HG03095 (cell line): Measurements from ENCODE around the gene RNASEH2B.
A peak's percentile ranks its signal among the peaks of the same experiment; 100 is the strongest.

Experiments used
- ATAC-seq: cut with Tn5 transposase; IDR thresholded peaks from one replicate; pipeline ENCODE4 v1.9.1; 2021; ENCODE audit warnings: moderate library complexity; ENCODE audit not compliant: unreplicated experiment

Gene RNASEH2B, protein sequence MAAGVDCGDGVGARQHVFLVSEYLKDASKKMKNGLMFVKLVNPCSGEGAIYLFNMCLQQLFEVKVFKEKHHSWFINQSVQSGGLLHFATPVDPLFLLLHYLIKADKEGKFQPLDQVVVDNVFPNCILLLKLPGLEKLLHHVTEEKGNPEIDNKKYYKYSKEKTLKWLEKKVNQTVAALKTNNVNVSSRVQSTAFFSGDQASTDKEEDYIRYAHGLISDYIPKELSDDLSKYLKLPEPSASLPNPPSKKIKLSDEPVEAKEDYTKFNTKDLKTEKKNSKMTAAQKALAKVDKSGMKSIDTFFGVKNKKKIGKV

DNA sequence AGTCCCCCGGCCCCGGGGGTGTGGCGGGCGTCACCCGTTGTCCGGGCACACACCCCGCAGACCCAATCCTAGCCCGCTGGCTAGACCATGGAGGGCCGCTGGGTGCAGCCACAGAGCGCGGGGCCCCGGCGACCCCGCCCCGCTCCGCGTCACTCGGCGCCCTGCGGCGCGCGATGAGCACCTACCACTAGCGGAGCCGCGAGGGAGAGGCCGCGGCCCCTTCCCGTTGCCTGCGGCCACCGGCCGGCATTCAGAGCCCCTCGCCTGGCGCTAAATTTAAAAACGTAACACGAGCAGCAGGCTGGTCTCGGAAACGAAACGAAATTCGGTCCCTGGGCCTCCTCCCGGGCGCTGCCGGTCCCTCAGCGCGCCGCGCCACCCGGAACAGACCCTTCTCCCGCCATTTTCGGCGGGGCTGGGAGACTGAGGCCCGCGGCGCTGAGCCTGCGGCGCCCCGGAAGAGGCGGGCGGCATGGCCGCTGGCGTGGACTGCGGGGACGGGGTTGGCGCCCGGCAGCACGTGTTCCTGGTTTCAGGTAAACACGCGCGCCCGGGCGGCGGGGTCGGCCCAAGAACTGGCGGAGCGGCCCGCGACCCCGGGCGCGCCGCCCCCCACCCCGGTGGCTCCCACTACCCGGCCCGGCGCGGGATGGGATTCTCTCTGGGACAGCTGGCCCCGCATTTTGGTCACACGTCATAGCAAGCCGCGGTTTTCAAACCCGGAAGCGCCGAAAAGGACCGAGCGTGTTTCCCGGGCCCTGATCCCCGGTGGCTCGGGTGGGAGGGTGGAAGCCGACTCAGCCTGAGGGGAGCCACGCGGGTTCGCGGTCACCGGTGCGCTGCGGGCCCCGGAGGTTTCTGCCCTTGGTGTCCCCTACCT is at the start of gene RNASEH2B:
Gene RNASEH2B (plus strand): TSS at position 187 of the 880 bp plus-strand sequence. CDS start 286 bp downstream, at position 473.
- ATAC-seq: peak; percentile 65

DNA sequence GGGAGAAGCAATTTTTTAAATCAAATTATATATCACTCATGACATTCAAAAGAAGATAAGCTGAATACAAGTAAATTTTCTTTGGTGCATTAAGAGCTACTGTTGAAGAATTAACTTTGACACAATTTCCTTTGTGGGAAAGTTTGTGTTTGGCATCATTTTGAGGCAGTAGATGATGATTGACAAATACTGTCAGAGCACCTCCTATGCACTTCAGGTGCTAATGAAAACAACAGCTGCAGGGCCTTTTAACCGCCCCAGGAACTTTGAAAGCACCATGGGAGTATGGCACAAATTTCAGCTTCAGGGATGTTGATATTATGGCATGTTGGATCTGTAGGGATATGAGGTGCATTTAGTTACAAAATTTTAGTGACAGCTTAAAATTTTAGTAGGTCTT is 45.1 kb upstream of the RNASEH2B start:
- ATAC-seq: no peak

DNA sequence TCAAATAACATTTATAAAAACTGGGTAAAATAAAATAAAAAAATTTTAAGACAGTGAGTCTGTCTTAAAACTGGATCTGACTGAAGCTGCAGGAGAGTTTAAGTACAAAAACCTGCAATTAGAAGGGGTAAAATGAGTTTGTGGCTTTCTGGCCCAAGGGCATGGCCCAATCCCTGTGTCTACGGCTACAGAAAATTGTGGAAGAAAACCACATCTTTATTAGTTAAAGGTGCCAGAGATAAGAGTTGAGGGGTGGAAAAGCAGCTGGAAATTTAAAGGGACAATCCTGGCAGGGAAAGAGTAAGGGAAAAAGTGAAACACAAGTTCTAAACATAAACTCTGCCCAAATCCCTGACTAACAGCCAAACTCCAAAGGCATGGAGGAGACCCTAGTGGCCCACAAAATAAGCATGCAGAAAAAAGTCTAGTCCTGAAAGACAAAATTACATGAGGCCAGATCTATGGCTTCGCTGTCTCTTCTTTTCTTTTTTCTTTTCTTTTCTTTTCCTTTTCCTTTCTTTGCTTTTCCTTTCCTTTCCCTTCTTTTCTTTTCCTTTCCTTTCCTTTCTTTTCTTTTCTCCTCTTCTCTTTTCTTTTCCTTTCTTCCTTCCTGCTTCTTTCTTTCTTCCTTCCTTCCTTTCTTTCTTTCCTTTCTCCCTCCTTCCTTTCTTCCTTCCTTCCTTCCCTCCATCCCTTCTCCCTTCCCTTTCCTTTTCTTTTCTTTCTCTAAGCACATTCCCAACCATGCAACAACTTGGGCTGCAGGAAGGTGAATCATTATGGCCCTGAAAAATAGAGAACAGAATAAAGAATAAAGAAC is 42.6 kb upstream of the RNASEH2B start:
- ATAC-seq: no peak

DNA sequence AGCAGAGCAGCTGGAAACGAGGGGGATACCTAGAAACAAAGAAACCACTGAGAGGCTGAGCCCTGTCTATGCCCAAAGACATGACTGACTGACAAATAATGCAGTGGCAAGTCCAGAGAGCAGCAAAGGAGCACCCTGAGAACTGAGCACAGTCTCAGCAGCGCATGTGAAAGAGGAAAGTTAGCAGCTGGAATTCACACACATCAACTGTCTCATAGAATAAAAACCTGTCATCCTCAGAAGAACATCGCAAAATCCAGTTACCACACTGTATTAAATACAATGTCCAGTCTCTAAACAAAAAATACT is 42.0 kb upstream of the RNASEH2B start:
- no peak for ATAC-seq

DNA sequence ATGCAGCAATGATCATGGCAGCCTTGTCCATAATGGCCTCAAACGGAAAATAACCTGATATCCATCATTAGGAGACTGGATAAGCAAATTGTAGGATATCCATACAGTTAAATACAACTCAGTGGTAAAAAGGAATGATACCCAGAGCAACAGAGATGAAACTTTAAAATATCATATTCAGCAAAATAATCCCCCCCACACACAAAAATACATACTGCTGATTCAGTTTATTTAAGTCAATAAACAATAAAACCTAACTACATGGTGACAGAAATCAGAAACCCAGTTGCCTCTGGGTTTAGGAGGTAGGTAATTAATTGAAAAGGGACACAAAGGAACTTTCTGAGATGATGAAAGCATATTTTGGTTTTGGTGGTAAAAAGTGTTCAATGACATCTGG is 38.2 kb upstream of the RNASEH2B start:
- ATAC-seq: no peak

DNA sequence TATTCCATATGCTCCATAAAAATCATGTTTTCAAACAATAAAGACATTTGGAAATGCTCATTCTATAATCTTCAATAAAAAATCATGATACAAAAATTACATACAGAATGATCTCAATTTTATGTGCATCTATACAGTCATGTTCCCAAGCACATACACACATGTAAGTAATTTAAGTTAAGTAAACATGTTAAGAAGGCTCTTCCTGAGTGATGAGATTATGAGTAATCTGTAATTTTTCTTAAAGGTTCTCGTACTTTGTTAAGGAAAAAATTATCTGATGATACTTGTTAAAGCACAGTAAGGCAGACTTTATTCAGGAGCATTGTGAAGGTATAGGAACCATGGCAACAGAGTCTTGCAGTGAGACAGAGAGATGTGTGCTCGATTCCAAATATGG is 36.1 kb upstream of the RNASEH2B start:
- ATAC-seq: no peak

DNA sequence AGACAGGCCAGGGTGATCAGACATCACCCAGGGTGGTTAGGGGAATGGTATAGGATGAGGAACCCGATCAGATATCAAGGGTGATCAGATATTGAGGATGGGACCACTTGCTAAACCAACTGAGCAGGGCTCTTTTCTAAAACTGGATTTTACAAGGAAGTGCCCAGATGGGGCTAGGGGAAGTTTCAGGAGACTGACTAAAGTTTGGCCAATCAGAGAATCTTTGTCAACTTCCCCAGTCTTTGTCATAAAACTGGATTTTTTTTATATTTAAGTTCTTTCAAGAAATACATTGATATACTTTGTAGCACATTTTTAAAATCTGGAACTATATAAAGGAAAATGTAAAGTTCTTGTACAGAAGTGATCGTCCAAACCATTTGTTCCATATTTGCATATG is 35.6 kb upstream of the RNASEH2B start:
- ATAC-seq: no peak

DNA sequence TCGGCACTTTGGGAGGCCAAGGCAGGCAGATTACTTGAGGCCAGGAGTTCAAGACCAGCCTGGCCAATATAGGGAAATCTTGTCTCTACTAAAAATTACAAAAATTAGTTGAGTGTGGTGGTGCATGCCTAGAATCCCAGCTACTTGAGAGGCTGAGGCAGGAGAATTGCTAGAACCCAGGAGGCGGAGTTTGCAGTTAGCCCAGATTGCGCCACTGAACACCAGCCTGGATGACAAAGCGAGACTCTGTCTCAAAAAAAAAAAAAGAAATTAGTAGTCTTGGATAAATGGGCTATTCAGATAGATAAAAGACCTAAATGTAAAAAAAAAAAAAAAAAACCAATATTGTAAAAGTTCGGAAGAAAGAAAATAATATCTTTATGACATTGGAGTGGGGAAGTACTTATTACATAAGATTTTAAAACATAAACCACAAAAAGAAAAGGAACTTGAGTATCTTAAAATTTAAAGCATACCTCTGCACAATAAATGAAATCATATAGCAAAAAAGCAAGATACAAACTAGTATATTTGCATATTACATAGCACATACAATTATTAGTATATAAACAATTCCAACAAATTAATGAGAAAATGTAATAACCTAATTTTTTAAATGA is 26.7 kb upstream of the RNASEH2B start:
- no peak for ATAC-seq

DNA sequence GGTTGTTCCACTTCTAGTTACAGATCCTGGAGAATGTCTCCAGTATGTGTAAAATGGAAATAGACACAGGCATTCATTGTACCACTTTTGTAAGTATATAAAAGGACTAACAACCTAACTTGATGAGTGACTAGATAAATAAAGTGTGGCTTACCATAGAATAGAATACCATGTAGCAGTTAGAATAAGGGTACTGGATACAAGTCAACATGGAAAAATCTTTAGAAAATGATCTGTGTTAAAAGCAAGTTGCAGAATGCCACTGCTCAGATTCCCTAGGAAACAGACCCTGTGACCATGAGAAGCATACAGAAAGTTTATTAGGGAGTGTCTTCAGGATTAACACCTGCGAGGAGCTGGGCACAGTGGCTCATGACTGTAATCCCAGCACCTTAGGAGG is 25.9 kb upstream of the RNASEH2B start:
- ATAC-seq: no peak

DNA sequence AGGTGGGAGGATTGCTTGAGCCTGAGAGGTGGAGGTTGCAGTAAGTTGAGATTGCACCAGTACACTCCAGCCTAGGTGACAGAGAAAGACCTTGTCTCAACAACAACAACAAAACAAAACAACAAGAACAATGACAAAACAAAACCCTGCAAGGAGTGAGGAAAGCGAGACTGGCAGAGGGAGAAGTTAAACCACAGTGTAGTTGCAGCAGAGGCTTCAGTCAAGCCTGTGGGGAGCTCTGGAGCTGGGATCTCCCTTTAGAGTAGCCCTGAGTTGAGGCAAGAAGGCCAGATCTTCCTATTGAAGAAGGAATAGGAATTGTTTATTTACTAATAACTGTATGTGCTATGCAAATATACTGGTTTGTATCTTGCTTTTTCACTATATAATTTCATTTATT is 25.3 kb upstream of the RNASEH2B start:
- ATAC-seq: no peak

DNA sequence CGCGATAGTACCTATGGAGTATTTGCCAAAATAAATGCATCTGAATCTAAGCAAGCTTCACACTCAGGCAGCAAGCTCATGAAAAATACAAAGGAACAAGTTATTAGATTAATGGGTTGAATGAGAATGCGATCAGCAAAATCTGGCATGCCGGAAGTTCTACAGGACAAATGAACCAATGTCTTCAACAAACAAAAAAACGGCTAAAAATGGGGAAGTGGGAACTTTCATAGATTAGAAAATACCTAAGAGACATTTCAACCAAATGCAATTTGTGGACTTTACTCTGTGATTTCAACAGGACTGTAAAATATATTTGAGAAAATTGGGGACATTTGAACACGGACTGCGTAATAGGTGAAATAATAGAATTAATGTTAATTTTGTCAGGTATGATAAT is 22.4 kb upstream of the RNASEH2B start:
- no peak for ATAC-seq

DNA sequence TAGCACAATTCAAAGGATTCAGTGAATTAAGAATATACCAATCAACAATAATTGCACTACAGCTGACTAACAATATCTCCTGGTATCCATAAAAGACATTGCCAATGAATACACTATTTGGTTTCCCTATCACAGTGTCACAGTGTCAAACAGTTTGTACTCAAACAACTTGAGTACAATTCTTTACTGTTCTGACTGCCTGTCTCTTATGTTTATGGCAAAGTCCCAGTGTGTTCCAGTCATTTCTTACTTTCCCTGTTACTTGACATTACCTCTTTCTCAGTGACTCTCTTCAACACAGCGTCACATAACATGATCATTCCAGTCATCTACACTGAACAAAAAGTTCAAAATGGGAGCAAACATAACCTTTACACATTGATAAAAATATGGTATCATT is 21.2 kb upstream of the RNASEH2B start:
- ATAC-seq: no peak

DNA sequence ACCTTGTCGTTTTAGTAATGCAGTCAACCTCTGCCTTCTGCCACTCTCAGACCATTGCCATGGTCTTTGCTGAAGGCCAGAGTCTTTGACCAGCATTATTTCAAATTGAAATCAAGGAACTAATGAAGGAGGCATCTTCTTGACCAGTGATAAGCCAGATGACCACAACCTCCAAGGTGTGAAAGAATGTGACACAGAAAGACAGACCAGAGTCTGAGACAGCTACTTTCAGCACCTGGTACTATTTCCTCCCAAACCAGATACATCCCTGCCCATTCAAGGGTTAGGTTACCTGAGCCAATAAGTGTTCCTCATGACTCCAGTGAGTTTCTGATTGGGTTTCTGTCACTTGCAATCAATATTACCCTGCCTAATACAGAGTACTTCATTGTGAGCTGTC is 20.3 kb upstream of the RNASEH2B start:
- ATAC-seq: no peak

DNA sequence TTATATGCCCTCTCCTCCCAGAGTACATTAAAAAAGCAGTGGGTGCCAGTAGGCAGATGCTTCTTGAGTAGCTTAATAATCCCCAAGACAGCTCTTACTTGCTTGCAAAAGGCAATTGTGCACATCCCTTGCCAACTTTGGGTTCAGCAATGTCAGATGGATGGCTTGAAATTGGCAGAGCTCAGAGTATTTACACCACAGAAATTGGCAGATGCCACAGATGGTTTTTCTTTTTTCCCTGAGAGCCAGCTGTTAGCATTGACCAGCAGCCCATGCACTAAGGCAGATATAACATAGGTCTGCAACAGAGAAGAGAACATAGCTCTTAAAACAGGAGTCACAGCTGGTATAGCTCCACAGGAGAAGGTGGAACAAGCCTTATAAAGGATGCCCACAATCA is 18.4 kb upstream of the RNASEH2B start:
- ATAC-seq: no peak

DNA sequence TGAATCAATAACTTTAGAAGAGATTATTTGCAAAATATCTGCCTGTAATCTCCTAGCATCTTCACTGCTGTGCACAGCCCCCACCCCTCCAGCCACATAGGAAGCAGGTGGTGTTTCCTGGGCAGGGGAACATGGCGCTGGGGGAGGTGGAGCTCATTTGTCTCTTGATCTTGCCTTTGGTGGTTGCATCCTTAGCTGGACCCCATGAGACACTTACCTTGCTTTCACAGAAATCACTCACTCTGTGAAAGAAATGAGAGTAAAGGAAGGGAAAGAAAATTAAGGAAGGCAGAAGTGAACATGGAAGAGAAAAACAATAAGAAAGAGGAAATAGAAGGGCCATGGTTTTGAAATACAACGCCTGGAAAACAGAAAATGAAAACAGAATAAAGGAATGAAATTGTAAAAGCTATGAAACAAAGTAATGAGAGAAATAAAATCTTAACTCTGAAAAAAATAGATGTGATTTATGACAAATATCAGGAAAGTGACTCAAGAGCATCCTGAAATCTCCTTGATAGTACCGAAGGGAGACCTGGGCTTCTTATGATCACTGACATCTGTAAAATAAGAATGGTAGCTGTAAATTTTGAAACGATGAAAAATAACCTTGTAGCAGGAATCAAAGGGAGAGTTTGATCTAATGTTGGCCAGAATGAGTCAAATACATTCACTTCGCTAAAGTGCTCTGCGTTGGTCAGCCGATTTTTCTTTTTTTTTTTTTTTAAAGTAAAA is 17.2 kb upstream of the RNASEH2B start:
- no peak for ATAC-seq

DNA sequence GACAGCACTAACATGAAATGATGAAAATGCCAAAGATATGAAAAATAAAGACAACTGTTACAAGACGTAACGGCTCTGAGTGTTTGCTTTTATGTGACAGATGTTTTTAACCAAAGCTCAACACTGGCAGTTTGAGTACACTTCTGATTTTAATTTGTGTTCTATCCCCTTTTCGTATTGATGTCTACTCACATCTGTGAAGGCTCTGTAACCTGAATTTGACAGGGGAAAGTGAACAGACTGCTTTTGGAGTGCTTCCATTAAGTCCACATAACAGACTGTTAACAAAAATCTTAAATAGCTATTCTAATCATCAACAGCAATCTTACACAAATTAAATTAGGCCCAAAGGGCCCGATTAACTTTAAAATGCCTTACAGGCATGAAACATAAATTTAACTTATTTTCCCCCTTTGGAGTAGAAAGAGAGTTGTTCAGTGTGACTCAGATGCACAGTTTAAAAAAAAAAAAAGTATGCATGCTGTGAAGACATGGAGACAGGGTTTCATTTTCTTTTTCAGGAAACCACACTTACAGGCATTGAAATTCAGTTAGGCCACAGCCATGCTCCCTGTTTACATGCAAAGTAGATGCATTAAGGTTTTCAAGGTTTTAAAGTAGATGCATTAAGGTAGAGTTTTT is 16.3 kb upstream of the RNASEH2B start:
- peak; percentile 81 for ATAC-seq

DNA sequence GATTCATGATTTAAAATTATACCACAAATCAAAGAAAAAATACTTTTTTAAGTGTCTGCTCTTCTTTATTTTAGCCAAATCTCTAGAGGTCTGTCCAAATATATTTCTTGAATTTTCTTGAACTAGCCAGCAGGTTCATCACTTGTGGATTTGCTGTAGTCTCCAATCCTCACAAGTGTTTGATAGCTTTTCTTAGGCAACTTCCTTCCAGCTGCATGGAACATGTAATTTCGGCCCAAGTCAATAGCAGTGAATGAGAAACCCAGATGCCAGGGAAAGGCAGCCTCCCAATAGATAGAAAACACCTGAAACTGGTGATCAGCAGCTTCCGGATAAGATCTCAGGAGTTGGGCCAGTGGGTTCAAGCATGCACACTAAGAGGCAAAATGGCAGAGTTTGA is 15.6 kb upstream of the RNASEH2B start:
- ATAC-seq: no peak

DNA sequence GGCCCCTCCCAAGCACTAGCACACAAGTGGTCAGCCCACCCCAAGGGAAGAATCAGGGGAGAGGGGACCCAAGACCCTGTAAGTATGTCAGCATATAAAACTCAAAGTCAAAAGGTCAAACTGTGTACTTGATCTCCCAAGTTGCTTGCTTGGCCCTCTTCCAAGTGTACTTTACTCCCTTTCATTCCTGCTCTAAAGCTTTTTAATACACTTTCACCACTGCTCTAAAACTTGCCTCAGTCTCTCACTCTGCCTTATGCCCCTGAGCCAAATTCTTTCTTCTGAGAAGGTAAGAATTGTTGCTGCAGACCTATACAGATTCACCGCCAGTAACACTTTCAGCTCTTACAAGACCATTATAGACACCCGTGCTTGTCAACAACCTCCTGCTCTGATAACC is 15.1 kb upstream of the RNASEH2B start:
- no peak for ATAC-seq

DNA sequence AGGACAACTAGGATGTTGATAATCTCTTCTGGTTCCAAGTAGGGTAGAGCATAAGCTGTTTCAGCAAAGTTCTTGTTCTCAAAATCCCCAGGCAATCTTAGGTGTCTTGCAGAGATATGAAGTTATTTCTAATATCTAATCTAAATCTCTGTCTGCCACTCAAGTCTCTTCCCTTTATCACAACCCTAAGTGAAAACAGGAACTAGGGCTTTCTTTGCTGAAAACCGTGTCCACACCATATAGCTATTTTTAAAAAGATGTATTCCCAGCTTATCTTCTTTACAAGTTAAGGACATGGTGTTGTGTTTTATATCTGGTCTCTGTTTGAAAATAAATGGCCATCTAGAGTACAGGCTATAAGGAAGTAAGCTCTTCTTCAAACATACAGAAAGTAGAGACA is 11.3 kb upstream of the RNASEH2B start:
- ATAC-seq: no peak

DNA sequence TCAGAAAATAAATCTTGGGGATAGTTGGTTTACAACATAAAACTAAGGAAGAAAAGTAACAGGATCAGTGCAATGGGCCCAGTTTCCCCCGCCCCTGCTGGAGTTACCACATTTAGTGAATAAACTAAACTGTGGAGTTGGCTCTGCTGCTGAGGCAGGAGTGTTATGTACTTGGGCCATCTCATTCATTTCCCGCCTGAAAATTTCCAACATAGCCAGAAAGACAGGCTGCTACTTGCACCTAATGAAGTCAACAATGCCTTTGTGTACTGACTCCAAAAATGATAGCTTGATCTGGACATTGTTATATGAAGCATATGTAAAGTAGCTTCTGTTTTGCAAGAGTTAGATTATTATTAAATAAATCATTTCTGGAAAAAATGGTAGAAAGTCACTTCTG is 7.9 kb upstream of the RNASEH2B start:
- no peak for ATAC-seq
